Measurements from ENCODE around the gene GRAP. TPM values are rescaled to one million over a fixed set of nuclear protein-coding genes. Genes with fewer than 3 reads are reported as not detected.

The GRAP gene
- total and polyA plus RNA-seq, 12 donors, result 0.99 to 3.7 (median 2.3) TPM

GRCh38 chr17:19004421-19005136, 42.2 kb downstream of the GRAP start, which contains the start of gene FAM83G:
TSS of gene FAM83G (minus strand) at chr17:19004764. CDS start at chr17:19004041, 723 bp downstream.
- 6 to 7% methylated on average over 51 to 67 of the region's 67 CpGs for WGBS, 2 donors
- TF ChIP-seq CTCF (IDR thresholded peaks at IDR 0.05), result no peak
- H3K4me1 ChIP-seq, result peaks cover 0 to 33% (median 10%) of the 10 kb centered on the region in 9 donors
- intact Hi-C loops (cut with DNase I), result no loop called here
- peak; percentile 16 to 90 (median 66) for ATAC-seq
- H3K36me3 ChIP-seq, result no peaks in the 10 kb centered on the region
- peaks cover 0 to 12% (median 0%) of the 10 kb centered on the region in 11 donors for H3K9me3 ChIP-seq
- peak within 1 kb of the TSS in 1 of 10 donors; percentile 73 for H3K27ac ChIP-seq
- H3K27me3 ChIP-seq, result peaks cover 0 to 14% (median 0%) of the 10 kb centered on the region in 7 donors
- peak; percentile 27 to 58 for DNase-seq
- peak within 1 kb of the TSS; percentile 14 to 62 (median 55) for H3K4me3 ChIP-seq

GRCh38 chr17:19003543-19004420, 43.0 kb downstream of the GRAP start:
- peak overlapping the region; percentile 14 to 62 (median 55) for H3K4me3 ChIP-seq
- intact Hi-C loops (cut with DNase I), result no loop called here
- ATAC-seq (peak in 5 of 8 donors; percentile 11 to 37 (median 16)), DNase-seq (no peak)
- WGBS, 2 donors, result 24 to 26% methylated on average over 73 of the region's 73 CpGs
- H3K9me3 ChIP-seq, result peaks cover 0 to 12% (median 0%) of the 10 kb centered on the region in 11 donors
- H3K27me3 ChIP-seq, result peaks cover 0 to 14% (median 0%) of the 10 kb centered on the region in 7 donors
- TF ChIP-seq CTCF (IDR thresholded peaks at IDR 0.05), result no peak
- H3K36me3 ChIP-seq, result no peaks in the 10 kb centered on the region
- H3K27ac ChIP-seq, result peak overlapping the region in 1 of 10 donors; percentile 71
- H3K4me1 ChIP-seq, result peaks cover 0 to 33% (median 10%) of the 10 kb centered on the region in 9 donors

GRCh38 chr17:19002805-19003542, 43.8 kb downstream of the GRAP start:
- H3K9me3 ChIP-seq, result peaks cover 0 to 12% (median 0%) of the 10 kb centered on the region in 11 donors
- no peak for DNase-seq
- intact Hi-C loops (cut with DNase I), result no loop called here
- no peaks in the 10 kb centered on the region for H3K36me3 ChIP-seq
- no peak overlapping the region for H3K27ac ChIP-seq
- H3K4me3 ChIP-seq, result no peak overlapping the region
- H3K4me1 ChIP-seq, result peaks cover 0 to 33% (median 10%) of the 10 kb centered on the region in 9 donors
- no peak for ATAC-seq
- peaks cover 0 to 14% (median 0%) of the 10 kb centered on the region in 7 donors for H3K27me3 ChIP-seq
- no peak for TF ChIP-seq CTCF (IDR thresholded peaks at IDR 0.05)
- whole genome bisulfite sequencing, 2 donors, result 88 to 93% methylated on average over 11 of the region's 11 CpGs
